OCI-M1 (cell line): Measurements from ENCODE around the gene OSBP2.

Experiments
- DNase-seq: peaks from one replicate; lab custom pipeline; 2025; lab: John Stamatoyannopoulos, UW

The OSBP2 gene

GRCh38 chr22:30903876-30904460 is 209.3 kb downstream of the OSBP2 start:
- no peak for DNase-seq

GRCh38 chr22:30905696-30906341 is 211.1 kb downstream of the OSBP2 start:
- DNase-seq: no peak

DNA sequence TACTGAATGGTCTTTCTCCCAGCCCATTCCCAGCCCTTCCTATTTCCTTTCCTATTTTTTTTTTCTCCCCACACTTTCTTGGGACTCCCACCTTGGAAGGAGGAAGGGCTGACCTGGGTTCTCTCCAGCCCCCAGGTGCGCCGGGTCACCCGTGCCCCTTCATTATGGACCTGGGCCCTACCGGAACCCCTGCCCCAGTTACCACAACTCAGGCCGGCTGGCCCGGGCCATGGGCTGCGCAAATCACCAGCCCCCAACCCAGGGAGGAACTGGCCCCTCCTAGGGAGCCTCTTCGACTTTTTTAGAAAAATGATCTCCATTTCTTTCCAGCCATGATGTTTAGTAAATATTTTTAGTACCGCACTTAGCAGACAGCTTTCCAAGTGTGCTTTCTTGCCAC is 211.7 kb downstream of the OSBP2 start:
- no peak for DNase-seq

GRCh38 chr22:30906946-30907345 is 212.3 kb downstream of the OSBP2 start:
- no peak for DNase-seq

GRCh38 chr22:30908051-30908461 is 213.4 kb downstream of the OSBP2 start:
- DNase-seq: no peak

- DNase-seq: no peak
Measured at GRCh38 chr22:30909306-30909705, 214.6 kb downstream of the OSBP2 start.

DNA sequence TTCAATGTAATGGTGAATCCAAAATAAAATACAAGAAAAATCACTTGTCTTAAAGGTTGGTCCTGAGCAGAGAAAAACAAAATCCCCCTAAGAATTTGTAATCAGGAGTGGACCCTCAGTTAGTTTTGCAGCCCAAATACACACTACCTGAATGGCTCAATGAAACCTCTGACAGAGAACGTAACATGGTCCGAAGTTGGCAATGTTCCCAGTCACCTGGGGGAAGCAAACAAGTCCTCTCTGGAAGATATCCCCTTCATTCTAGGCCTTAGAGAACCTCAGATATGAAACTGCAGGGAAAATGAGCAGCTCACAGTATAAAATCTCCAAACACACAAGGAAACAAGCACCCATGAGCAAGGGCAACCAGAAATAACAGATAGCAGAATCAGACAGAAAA is 215.7 kb downstream of the OSBP2 start:
- no peak for DNase-seq

DNA sequence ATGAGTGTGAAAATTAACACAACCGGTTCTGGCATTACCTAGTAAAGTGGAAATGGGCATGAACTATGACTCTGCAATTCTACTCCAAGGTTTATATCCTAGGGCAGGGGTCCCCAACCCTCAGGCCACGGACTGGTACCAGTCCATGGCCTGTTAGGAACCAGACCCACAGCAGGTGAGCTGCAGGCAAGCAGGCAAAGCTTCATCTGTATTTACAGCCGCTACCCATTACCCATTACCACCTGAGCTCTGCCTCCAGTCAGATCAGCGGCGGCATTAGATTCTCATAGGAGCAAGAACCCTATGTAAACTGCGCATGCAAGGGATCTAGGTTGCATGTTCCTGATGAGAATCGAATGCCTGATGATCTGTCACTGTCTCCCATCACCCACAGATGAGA is 224.1 kb downstream of the OSBP2 start:
- DNase-seq: no peak

DNA sequence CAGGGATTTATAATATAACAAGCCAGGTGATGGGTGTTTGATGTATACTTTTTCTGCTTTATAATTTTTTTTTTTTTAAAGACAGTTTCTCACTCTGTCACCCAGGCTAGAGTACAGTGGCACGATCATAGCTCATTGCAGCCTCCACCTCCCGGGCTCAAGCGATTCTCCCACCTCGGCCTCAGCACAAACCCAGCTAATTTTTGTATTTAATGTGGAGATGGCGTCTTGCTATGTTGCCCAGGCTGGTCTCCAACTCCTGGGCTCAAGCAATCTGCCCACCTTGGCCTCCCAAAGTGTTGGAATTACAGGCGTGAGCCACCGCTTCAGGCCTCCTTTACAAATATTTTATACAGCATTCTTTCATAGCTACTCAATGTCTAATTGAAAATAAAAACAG is 225.3 kb downstream of the OSBP2 start:
- no peak for DNase-seq

- peak; percentile 80 for DNase-seq
Measured at GRCh38 chr22:30920407-30920806, 225.7 kb downstream of the OSBP2 start.

DNA sequence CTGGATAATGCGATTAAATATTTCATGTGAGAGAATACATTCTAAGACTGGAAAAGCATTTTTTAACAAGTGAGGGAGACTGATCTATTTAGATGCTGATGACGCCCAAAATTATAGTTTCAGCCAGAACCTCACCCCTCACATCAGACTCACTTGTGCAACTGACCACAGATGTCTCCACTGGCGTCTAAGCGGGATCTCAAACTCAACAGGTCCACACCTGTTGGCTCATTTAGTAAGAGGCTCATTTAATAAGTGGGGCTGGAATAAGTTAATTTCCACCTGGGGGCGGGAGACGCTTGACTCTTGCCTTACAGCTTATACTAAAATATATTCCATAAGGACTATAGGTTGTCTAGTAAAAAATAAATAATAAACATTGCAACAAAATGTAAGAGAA is 226.4 kb downstream of the OSBP2 start:
- no peak for DNase-seq

DNA sequence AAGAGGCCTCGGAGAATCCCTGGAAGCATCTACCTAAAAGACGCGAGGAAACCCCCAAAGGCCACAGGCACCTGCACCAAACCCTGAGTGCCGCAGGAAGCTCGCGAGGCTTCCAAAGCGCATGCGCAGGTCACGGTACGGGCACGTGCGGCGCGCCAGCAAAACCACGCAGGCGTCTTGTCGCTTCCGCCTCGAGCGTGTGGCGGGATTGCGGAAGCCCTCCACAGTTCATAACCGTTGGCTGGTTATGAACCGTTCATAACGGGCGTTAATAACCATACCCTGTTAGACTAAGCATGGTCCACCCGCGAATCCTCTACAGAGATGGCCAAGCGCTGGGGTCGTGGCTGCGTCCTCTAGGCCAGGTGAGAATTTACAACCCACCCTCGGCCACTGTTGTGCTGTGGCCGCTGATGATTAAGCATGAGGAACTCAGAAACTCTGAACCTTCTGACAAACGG is 227.5 kb downstream of the OSBP2 start:
- DNase-seq: no peak

DNA sequence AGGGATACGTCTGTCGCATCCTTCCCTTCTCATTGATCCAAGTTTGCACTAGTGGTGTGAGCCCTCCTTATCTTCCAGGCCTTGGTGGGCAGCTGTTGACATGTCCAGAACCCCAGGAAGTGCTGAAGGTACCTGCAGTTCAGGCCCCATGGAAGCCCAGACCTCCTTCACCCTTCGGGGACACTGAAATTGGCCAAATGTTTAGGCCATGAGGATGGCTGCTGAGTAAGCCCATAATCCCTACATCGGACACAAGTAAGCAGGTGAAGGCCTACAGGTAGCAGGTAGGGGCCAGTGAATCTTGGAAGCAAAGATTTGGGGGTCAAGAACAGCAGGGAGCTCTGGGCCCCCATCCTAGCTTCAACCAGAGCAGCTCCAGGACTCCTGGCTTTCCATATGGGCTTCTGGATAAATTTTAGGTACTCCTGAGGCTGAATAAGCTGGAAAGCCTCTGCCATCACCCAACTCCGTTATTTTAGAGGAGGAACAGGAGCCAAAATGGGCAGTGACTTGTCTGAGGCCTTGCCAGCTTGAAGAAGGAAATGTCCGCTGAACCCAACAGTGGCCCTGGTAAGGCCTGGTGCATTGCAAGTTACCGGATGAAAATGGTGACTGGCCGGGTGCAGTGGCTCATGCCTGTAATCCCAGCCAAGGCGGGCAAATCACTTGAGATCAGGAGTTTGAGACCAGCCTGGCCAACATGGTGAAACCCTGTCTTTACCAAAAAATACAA is 228.7 kb downstream of the OSBP2 start:
- no peak for DNase-seq

GRCh38 chr22:30925667-30926066 is 231.0 kb downstream of the OSBP2 start:
- no peak for DNase-seq

DNA sequence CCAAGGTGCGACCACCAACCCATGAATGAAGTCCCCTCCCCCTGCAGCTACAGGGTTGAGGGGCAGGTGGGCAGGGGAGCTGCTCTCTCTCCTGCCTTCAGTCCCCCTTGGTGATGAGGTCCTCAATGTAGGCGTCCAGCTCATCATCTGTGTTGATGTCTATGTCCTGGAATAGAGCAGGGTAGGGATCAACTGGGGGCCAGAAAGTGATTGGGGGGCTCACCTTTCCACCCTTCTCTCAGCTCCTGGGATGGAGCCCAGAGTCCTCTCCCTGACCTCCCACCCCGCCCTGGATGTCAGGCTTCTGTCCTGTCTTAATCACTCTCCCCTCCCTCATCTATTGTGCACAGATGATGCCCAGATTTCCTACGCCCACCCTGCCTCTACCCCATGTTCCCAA is 232.0 kb downstream of the OSBP2 start:
- DNase-seq: no peak

DNA sequence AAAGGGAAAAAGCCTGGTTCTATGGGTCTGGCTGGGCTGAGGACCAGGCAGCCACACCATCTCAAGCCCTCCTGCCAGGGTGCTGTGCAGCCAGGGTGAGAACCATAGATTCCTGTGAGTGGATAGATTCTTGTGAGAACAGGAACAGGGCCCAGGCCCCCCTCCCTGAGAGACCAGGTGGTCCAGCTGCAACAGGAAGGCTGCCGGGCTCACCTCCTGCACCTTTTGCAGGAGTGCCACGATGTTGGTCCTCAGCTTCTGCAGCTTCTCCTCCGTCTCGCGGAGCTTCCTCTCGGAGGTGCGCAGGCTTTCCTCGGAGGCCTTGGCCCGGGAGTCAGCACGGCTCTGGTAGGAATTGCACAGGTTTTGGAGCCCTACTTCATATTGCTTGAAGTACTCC is 233.1 kb downstream of the OSBP2 start:
- DNase-seq: no peak

GRCh38 chr22:30928401-30928800 is 233.7 kb downstream of the OSBP2 start:
- DNase-seq: no peak

GRCh38 chr22:30930228-30930627 is 235.6 kb downstream of the OSBP2 start:
- no peak for DNase-seq

DNA sequence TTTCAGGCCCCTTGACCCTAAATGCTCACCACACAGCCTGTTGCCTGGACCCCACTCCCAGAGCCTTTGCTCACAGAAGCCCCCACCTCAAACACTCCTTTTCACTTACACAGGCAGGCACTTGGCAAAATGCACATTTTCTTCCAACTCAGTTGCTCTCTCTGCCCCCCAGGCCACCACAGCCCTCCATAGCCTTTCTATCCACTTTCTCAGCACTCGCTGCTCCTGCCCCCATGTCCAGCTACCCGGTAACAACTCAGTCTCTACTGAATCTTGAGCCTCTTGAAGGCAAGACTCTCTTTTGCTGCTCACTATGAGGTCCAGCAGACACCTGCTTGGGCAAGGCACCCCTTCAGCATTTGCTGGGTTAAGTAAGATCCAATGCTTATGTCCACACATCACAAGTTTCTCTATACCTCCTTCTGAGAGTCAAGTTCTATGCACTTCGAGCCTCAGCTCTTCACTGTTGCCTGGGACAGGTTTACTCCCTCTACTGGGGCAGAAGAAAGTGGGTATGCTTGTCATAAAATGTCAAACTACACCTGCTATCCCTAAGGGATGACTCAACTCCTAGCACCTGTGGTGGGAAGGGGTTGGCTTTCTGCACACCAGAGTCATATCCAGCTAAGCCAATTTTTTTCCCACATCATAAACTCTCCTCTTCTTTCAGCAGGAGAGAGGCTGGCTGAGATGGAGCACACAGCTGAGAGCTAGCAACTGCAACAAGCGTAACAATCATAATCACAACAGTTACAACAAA is 237.0 kb downstream of the OSBP2 start:
- no peak for DNase-seq

GRCh38 chr22:30932661-30933060 is 238.0 kb downstream of the OSBP2 start:
- DNase-seq: no peak

- DNase-seq: no peak
Measured at GRCh38 chr22:30933457-30933856, 238.8 kb downstream of the OSBP2 start.

- DNase-seq: no peak
Measured at GRCh38 chr22:30934053-30934452, 239.4 kb downstream of the OSBP2 start.
